NCI-H2107 treated with DMSO at 0.1 percent for 48 hours (cell line): ENCODE results near the gene SNTN.
"Not testable (repeated sequence)": the region's sequence is repeated elsewhere in the genome, so short reads cannot be mapped to it uniquely, and the experiment has no call there.

Experiments
- DNase-seq: peaks from one replicate; lab custom pipeline; 2025; ENCODE audit not compliant: unreplicated experiment; lab: John Stamatoyannopoulos, UW

SNTN gene

DNA sequence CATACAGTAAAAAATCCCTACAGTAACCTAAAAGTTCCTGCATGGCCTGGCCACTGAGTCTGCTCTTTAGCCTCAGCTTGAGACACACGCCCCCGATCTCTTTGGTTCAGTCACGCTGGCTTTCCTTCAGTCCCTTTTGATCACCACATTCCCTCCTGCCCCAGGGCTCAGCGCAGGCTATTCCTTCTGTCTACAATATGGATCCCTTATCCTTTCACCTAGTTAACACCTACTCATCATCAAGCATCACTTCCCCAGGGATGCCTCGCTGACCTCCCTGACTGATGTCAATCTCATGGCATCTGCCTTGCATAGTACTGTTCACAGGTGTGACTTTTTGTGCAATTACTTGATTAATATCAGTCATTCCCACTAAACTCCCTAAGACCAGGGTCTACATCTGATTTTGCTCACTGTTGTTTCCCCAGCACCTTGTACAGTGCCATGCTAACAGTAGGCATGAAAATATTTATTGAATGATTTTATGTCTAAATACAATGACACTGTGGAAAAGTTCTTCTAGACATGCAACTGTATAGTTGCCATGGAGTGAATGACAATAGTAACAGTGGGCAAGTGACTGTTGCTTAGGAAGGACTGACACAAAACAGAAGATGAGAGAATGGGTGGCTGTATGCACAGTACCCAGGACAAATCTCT is at the start of gene SNTN:
Gene SNTN, plus strand, starts transcription at position 610 of the 660 bp plus-strand sequence. Its CDS starts 13 bp downstream, at position 623.
- DNase-seq: no peak

DNA sequence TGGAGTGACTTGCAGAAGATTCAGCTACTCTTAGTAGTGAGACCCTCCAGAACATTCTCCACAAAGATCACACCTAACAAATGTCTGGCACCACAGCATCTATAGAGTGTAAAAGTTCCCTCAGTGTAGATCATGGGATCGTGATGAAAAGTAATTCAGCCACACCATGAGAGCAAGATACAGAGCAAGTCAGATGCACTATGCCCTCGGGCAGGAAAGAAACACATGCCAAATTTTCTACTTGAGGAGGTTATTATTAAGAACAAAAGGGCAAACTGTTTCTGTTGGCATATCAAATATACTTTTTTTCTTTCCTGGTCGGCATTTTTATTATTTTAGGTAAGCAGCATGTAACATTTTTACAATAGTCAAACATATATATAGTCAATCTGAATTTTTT is 44.8 kb upstream of the SNTN start:
- DNase-seq: no peak

DNA sequence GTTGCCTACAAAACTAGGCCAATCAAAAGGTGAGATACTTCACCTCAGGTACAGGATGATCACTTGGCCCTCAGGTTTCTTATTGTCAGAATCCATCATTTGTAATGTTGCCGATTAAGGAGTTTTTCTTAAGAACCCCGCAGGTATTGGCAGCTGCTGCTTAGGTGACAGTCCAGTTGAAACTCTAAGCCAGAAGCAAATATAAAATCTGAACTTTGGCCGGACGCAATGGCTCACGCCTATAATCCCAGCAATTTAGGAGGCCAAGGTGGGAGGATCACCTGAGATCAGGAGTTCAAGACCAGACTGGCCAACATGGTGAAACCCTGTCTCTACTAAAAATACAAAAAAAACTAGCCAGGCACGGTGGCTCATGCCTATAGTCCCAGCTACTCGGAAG is 43.1 kb upstream of the SNTN start:
- DNase-seq: no peak

DNA sequence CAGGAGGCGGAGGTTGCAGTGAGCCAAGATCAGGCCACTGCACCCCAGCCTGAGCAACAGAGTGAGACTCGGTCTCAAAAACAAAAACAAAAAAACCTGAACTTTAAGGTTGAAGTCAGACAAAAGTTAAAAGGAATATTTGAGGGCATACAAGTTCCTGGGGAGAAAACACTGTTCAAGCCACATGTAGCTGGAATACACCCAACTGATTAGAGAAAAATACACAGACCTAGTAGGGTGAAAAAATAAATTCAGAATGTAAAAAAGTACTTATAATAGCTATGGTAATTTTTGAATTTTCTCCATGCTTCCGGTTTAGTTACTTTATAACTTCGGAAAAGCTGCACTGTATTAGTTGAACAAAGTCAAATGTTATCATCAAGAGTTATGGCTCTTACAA is 42.6 kb upstream of the SNTN start:
- DNase-seq: no peak

DNA sequence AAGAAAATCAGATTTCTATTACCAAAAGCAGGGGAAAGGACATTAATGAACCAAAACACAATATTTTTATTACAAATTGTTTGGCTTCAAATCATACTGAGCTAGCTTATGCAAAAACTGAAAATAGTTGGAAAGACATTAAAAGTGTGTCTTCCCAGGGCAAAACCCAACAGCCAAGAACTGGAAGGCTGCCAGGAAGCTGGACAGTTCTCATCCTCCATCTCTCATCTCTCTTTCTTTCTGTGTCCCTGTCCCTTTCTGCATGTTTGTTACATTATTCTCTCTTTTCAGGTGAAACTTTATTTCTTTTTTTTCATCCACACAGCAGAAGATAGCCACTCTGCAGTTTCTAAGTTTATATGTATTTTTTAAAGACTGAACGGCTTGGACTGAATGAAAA is 41.1 kb upstream of the SNTN start:
- no peak for DNase-seq

GRCh38 chr3:63613561-63613960 is 38.9 kb upstream of the SNTN start:
- DNase-seq: no peak

DNA sequence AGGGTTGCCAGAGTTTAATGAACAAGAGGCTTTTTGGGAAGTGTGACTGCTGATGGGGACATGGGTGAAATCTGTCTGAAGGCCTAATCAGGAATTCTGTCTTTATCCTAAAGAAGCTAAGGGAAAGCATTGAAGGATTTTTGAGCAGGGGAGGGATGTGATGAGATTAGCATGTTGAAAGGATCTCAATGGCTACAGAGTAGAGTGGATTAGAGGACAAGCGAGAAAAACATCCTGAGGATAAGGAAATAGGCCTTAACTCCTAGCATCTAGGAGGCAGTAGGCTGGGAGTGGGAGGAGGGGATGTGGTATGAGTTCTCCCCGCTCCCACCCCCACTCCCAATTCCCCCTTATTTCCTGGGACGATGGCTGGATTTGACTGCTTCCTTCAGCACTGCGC is 35.1 kb upstream of the SNTN start:
- DNase-seq: no peak

DNA sequence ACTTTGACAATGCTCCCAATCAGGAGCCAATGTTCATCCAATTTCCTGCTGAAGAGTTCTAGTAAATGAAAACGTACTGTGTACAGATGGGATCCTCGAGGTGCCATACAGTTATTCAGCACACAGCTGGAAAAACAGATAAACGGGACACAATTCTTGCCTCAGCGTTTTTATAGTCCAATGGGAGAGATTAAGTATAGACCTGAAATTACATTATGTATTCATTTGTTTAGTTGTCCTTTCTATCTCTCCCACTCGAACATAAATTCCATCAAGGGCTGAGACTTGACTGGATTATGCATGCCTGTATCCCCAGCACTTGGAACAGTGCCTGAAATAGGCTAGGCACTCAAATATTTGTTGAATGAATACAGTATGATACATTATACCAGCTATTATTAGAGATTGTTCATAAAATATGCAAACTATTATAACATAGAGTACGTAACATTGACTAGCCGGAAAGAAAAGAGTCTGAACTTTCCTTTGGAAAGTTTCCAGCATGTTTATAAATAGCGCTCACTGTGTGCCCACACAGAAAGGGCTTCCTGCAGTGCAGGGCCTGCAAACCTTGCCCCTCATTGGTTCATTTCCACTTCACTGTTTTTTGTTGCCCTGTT is 27.4 kb upstream of the SNTN start:
- no peak for DNase-seq

- no peak for DNase-seq
Observed at GRCh38 chr3:63631670-63632069, 20.8 kb upstream of the SNTN start.

- no peak for DNase-seq
Observed at GRCh38 chr3:63635186-63635585, 17.3 kb upstream of the SNTN start.

- DNase-seq: no peak
Observed at GRCh38 chr3:63639806-63640205, 12.7 kb upstream of the SNTN start.

- no peak for DNase-seq
Observed at GRCh38 chr3:63642488-63642887, 10.0 kb upstream of the SNTN start.

DNA sequence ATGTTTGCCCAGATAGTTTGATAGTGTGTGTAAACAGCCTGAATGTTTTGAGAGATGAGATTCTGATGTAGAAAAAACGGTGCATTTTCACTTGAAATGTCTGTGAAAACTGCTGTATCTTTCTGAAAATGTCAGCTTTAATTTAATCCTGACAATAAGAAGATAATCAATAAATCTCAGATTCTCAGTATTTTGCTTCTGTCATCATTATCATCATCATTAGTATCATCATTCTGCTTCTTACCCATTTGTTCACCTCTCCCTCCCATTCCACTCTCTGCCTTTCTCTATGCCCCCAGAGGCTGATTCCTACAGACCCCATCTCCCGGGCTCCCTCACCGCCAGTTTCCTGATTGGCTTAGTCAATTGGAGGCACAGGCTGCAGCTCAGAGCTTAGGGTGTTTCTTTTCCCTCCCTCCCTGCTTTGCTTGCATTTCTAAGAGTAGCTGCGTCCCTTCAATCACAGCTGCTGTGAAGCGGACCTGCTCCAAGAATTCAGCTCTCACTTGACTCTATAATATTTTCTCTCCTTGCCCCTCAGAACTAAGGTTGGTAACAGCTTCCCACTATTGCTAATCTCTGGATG is 8.2 kb upstream of the SNTN start:
- no peak for DNase-seq

DNA sequence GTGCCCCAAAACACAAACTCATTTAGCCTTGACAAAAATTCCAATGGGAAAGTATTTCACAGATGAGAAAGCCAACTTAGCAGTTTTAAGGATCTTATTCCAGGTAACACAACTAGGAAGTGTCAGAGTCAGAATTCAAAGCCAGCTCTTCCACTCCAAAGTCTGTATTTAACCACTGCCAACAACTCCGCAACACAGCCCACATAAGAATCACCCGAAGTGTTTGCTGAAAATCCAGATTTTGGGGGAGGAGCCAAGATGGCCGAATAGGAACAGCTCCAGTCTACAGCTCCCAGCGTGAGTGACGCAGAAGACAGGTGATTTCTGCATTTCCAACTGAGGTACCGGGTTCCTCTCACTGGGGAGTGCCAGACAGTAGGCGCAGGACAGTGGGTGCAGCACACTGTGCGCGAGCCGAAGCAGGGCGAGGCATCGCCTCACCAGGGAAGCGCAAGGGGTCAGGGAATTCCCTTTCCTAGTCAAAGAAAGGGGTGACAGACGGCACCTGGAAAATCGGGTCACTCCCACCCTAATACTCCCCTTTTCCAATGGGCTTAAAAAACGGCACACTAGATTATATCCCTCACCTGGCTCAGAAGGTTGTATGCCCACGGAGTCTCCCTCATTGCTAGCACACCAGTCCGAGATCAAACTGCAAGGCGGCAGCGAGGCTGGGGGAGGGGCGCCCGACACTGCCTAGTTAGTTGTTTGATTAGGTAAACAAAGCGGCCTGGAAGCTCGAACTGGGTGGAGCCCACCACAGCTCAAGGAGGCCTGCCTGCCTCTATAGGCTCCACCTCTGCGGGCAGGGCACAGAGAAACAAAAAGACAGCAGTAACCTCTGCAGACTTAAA is 7.3 kb upstream of the SNTN start:
- DNase-seq: not testable (repeated sequence)

DNA sequence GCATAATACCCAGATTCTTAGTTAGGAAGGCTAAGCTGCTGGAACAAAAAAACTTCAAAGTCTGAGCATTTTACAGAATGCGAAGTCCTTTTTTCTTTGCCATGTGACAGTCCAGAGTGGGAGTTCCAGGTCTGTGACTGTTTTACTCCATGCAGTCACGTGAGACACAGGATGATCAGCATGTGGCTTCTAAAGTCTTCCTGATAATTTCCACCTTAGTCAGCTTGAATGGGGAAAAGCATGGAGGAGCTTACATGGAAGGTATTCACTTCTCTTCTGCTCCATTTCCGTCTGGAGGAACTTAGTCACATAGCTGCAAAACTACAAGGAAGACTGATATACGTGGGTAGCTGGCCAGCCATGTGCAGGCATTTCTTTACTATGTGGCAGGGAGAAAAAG is 1.7 kb downstream of the SNTN start:
- DNase-seq: no peak

DNA sequence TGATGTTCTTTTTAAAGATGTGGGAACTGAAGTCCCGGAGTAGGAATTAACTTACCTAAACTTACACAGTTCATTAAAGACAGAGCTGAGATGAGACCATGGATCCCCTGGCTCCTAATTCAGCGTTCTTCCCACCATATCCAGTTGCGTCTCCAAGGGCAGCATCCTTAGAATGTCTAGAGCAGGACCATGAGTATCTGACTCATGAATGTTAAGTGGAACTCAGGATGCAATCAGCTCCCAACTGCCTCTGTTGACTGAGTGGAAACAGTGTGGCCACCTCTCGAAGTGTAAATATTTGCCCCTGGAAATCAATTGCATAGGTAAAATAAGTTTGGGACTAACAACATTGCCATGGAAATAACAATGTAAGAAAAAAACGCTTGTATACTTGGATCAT is 2.5 kb downstream of the SNTN start:
- DNase-seq: no peak

GRCh38 chr3:63655519-63655918 is 3.0 kb downstream of the SNTN start:
- DNase-seq: no peak

GRCh38 chr3:63656786-63657185 is 4.3 kb downstream of the SNTN start:
- no peak for DNase-seq

DNA sequence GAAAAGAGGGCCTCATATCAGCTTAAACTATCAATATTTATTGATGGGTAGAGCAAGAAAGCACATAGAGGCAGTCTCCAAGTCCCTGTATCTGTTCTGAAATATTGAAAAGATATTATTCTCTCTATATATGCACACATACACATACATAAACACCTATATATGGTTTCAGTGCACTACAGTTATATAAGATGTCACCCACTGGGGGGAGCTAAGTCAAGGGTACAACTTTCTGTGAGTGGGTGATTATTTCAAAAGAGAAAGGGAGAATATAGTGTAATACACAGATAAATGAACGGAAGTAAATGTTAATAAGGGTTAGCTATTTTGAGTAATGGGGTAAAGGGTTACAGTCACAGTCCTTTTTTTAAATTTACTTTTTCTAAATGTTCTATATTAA is 8.8 kb downstream of the SNTN start:
- DNase-seq: no peak

- no peak for DNase-seq
Observed at GRCh38 chr3:63662011-63662410, 9.5 kb downstream of the SNTN start.

- no peak for DNase-seq
Observed at GRCh38 chr3:63662500-63662899, 10.0 kb downstream of the SNTN start.

DNA sequence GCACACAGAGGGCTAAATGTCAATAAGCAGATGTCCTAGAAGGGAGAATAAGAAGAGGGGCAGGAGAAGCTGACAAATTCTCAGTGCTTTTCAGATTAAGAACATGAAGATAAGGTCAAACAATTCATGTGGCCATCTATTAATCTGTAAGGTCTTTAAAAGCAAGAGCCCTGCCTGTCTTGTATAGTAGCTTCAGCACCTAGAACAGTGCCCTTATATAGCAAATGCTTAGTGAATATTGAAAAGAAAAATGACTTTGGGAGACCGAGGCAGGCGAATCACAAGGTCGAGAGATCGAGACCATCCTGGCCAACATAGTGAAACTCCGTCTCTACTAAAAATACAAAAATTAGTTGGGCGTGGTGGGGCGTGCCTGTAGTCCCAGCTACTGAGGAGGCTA is 18.1 kb downstream of the SNTN start:
- DNase-seq: no peak
